GM10266 (cell line): ENCODE results near the gene TTC1.
"Not testable (repeated sequence)": the region's sequence is repeated elsewhere in the genome, so short reads cannot be mapped to it uniquely, and the experiment has no call there.

Experiments
- DNase-seq: peaks from one replicate; pipeline ENCODE4 v3.0.0; 2012; ENCODE audit errors: extremely low spot score
- CTCF ChIP-seq: IDR thresholded peaks from 2 replicates; pipeline ENCODE4 v1.5.1; 2012; ENCODE audit warnings: mild to moderate bottlenecking, low read depth; ENCODE audit not compliant: control insufficient read depth, insufficient read depth; ENCODE audit errors: missing control alignments

The TTC1 gene

DNA sequence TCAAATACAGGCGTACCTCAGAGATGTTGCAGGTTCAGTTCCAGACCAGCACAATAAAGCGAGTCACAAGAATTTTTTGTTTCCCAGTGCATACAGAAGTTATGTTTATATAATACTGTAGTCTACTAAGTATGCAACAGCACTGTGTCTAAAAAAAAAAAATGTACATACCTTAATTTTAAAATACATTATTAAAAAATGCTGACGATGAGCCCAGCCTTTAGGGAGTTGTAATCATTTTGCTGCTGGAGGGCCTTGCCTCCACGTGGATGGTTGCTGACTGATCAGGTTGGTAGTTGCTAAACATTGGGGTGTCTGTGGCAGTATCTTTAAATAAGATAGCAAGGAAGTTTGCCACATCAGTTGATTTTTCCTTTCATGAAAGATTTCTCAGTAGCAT, 48.3 kb downstream of the TTC1 start:
- TF ChIP-seq CTCF = no peak
- no peak for DNase-seq

- no peak for DNase-seq
- no peak for TF ChIP-seq CTCF
Measured at GRCh38 chr5:160060001-160060400, 51.1 kb downstream of the TTC1 start.

- no peak for TF ChIP-seq CTCF
- no peak for DNase-seq
Measured at GRCh38 chr5:160061770-160062169, 52.8 kb downstream of the TTC1 start.

DNA sequence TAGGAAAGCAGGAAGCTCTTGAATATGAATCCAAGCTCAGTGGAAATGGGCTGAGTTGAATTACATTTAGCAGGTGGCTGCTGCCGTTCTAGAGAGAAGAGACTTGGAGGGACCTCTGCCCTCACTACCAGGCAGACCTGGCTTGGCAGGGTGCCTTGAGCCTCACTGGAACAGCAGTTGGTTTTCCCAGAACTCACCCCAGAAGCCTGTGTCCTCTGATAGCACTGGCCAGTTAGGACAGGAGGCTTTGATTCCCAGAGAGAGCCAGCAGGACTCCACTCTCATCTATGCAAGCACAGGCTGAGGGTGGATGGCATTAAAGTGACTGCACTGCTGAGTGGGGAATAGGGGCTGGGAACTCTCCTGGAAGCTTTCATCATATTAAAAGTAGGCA, 55.5 kb downstream of the TTC1 start:
- DNase-seq = no peak
- TF ChIP-seq CTCF = no peak

DNA sequence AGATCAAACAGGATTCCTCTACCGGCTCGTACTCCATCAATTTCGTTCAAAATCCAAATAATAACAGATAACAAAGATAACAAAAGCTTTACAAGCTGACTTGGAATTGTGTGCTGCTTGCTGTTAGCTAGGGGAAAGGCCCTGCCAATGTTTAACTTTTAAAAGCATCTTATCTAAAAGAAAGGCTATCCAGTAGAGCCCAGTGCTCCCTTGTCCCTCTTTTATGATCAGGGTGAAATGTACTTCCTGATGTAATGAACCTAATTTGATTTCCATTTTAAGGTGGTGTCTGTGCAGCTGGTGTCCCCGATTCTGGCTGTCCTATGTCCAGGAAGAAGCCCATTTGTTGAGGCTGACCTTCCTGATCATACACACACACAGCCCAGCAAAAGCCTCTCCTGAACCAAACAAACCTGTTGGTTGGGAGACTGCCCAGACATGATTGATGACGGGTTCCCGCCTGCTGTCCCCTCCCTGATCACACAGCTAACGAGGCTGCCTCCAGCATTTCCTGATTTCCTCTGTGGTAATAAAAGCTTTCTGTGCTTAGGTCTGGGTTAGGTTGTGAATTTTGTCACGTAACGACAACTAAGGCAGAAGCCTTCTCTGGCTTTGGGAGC, 56.2 kb downstream of the TTC1 start:
- DNase-seq = no peak
- TF ChIP-seq CTCF = no peak

DNA sequence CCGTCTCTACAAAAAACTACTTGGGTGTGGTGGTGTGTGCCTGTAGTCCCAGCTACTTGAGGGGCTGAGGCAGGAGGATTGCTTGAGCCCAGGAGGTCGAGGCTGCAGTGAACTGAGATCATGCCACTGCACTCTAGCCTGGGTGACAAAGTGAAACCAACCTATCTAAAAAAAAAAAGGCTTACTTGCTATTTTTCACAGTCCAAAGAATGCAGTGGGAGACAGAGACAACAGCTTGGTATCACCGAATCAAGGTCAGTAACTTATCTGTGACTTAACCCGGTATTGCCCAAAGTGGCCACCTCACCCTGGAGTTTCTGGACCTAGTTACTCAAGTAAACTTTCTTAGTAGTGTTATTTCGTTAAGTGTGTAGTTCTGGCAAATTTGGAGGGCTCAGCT, 60.2 kb downstream of the TTC1 start:
- DNase-seq = not testable (repeated sequence)

- no peak for DNase-seq
- TF ChIP-seq CTCF = no peak
Measured at GRCh38 chr5:160071516-160071915, 62.6 kb downstream of the TTC1 start.

DNA sequence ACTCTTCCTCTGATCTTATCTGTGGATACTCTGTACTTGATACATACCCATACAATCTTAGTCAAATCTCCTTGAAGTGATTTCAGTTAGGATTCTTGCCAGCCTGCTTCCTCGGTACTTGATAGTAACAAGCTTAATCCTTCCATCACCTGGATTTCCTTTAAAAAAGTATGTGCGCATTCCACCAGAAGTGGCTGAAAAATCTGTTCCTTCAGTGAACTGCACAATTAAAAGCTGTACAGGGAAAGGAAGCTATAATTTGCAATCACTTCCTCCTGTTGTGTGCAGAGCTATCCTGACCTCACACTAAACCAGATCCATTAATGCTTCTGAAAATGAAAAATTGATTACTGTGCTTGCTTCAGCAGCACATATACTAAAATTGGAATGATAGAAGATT, 63.0 kb downstream of the TTC1 start:
- no peak for DNase-seq
- TF ChIP-seq CTCF = no peak
